Inflammatory macrophage (primary cell): Measurements from ENCODE around the gene PRKCI.

Source experiments
- DNase-seq, 2 donors: peaks; one replicate each; pipeline ENCODE4 v3.0.0-alpha.2; 2020 to 2022

PRKCI gene

DNA sequence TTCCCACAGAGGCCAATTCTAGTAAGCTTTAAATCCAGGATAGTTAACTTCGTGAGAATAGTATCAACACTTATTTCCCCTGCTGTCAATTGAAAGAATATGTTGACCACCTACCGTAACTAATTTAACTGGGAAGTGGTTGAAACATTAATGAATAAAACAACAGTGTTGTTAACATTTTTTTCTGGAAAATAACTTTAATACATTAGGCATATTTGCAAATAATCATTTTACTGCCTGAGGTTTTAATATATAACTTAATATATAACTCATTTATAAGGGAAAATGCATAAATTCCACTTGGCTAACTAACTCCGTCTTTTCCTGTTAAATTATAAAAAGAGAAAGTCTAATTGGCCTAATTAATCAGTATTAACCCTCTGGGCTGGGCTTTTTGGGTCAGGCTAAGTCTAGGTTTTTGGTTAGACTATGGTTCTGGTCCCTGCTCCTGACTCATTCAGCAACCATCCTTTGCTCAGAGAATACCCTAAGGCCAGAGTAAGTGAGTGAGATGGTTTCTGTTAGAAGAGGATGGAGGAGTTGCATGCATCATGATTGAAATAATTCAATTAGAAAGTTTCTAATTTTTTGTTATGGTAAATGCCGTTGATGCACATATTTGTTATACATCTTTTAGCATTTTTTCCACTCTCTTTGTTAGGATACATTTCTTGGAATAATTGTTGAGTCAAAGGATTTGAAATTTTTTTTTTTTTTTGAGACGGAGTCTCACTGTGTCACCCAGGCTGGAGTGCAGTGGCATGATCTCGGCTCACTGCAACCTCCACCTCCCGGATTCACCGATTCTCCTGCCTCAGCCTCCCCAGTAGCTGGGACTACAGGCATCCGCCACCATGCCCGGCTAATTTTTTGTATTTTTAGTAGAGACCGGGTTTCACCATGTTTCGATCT is 124.5 kb downstream of the PRKCI start:
- no peak for DNase-seq

- DNase-seq: no peak
These were observed 128.5 kb downstream of the PRKCI start for GRCh38 chr3:170350515-170351413.

- peak; percentile 79 to 82 for DNase-seq
These were observed 130.7 kb downstream of the PRKCI start for GRCh38 chr3:170352936-170353335.

DNA sequence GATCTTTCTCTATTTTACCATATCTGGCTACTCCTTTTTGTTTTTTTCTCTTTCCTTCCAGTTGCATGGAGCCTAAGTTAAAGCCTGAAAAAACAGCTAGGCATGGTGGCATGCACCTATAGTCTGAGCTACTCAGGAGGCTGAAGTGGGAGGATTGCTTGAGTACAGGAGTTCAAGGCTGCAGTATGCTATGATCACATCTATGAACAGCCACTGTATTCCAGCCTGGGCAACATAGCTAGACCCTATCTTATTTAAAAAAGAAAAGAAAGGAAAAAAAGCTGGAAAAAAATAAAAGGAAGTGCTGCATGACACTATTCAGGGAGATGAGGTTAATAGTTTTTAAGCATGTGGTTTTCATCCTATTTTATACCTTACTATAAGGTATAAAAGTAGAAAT is 131.3 kb downstream of the PRKCI start:
- DNase-seq: no peak

- DNase-seq: no peak
These were observed 132.5 kb downstream of the PRKCI start for GRCh38 chr3:170354760-170355159.
